B cell (primary cell): Measurements from ENCODE around the gene BCL11A. TPM values are rescaled to one million over a fixed set of nuclear protein-coding genes. Genes with fewer than 3 reads are reported as not detected.

Source experiments
- ATAC-seq: fragments of 200-7000 bp; cut with Tn5 transposase; one replicate; pipeline ENCODE4 v1.10.0; 2021; ENCODE audit warnings: low read depth, mild to moderate bottlenecking, moderate number of reproducible peaks, moderate library complexity
- CTCF ChIA-PET: fragments of 350-600 bp; sonication (Branson Sonifier 250); formaldehyde crosslinking; loops from one replicate; lab custom pipeline; 2021; ENCODE audit warnings: antibody characterized with exemption, inconsistent platforms; lab: Charles Lee
- POLR2A ChIA-PET: fragments of 350-600 bp; sonication (Branson Sonifier 250); formaldehyde crosslinking; loops from one replicate; lab custom pipeline; 2021; ENCODE audit warnings: antibody characterized with exemption; lab: Charles Lee
- DNase-seq: peaks from one replicate; pipeline ENCODE4 v3.0.0; 2013
- H2AFZ ChIP-seq: 2 replicates; pipeline ENCODE4 v1.6.1; 2012; ENCODE audit warnings: mild to moderate bottlenecking, low read depth, low read length; ENCODE audit not compliant: insufficient read depth, poor library complexity, severe bottlenecking
- H3K27ac ChIP-seq, 2 donors: 1 replicate in 1 of 2; 2 replicates in 1 of 2; pipeline ENCODE4 v1.5.1; 2012 to 2013; ENCODE audit warnings: low read length in 2 of 2, mild to moderate bottlenecking in 2 of 2, moderate library complexity in 1 of 2
- H3K27me3 ChIP-seq, 4 experiments: fragments of 200-600 bp in 1 of 4; sonication (generic) in 1 of 4; replicated peaks in 1 of 4; 1 replicate in 2 of 4; 2 replicates in 2 of 4; pipeline versions ENCODE4 v1.6.1 to v1.7.0; 2013 to 2016; ENCODE audit warnings: low read length in 3 of 4, mild to moderate bottlenecking in 2 of 4, mixed read lengths in 1 of 4, moderate library complexity in 1 of 4; ENCODE audit not compliant: insufficient read depth in 4 of 4, control insufficient read depth in 3 of 4; ENCODE audit errors: control extremely low read depth in 1 of 4
- H3K36me3 ChIP-seq, 2 experiments: replicated peaks in 1 of 2; 1 replicate in 1 of 2; 2 replicates in 1 of 2; pipeline versions ENCODE4 v1.6.1 to v1.7.1; 2013; ENCODE audit warnings: low read length in 1 of 2; ENCODE audit not compliant: insufficient read depth in 2 of 2, control insufficient read depth in 1 of 2; ENCODE audit errors: control extremely low read depth in 1 of 2, extremely low read depth in 1 of 2
- H3K4me1 ChIP-seq, 2 donors: fragments of 200-600 bp in 1 of 2; sonication (generic) in 1 of 2; 1 replicate in 1 of 2; 2 replicates in 1 of 2; pipeline versions ENCODE4 v1.5.1 to v1.6.1; 2013 to 2017; ENCODE audit warnings: low read length in 2 of 2; ENCODE audit not compliant: control insufficient read depth in 2 of 2, insufficient read depth in 2 of 2
- H3K4me2 ChIP-seq: replicated peaks from 2 replicates; pipeline ENCODE3; 2012; ENCODE audit warnings: mild to moderate bottlenecking, low read depth, low read length; ENCODE audit not compliant: poor library complexity, severe bottlenecking
- H3K4me3 ChIP-seq, 5 experiments: fragments of 200-600 bp in 1 of 5; sonication (generic) in 1 of 5; 1 replicate in 3 of 5; 2 replicates in 2 of 5; pipeline versions ENCODE4 v1.5.1 to v1.7.0; 2011 to 2016; ENCODE audit warnings: low read length in 4 of 5, mild to moderate bottlenecking in 4 of 5, low read depth in 2 of 5, control low read depth in 1 of 5, moderate library complexity in 1 of 5; ENCODE audit not compliant: insufficient read depth in 1 of 5; ENCODE audit errors: control extremely low read depth in 1 of 5, extremely low read depth in 1 of 5
- H3K79me2 ChIP-seq: fragments of 200-600 bp; sonication (generic); one replicate; pipeline ENCODE4 v1.6.0; 2016; ENCODE audit warnings: low read length; ENCODE audit not compliant: control insufficient read depth, insufficient read depth
- H3K9ac ChIP-seq: fragments of 200-600 bp; sonication (generic); 2 replicates; pipeline ENCODE4 v1.6.1; 2017; ENCODE audit warnings: mild to moderate bottlenecking, low read length, moderate library complexity
- H3K9me3 ChIP-seq, 3 donors: one replicate each; pipeline versions ENCODE4 v1.6.1 to v1.7.1; 2013; ENCODE audit warnings: low read length in 2 of 3; ENCODE audit not compliant: control insufficient read depth in 2 of 3, insufficient read depth in 1 of 3; ENCODE audit errors: control extremely low read depth in 1 of 3
- H4K20me1 ChIP-seq: 2 replicates; pipeline ENCODE4 v1.6.0; 2012; ENCODE audit warnings: mild to moderate bottlenecking, low read length; ENCODE audit not compliant: insufficient read depth, control insufficient read depth, poor library complexity, severe bottlenecking
- H3K27ac Mint-ChIP-seq: one replicate; pipeline ENCODE4 v1.8.0; 2021; ENCODE audit warnings: mixed read lengths
- H3K27me3 Mint-ChIP-seq: one replicate; pipeline ENCODE4 v1.8.0; 2021; ENCODE audit warnings: mixed read lengths
- H3K4me1 Mint-ChIP-seq: one replicate; pipeline ENCODE4 v1.8.0; 2021; ENCODE audit warnings: mixed read lengths
- H3K4me3 Mint-ChIP-seq: one replicate; pipeline ENCODE4 v1.8.0; 2021; ENCODE audit warnings: mixed read lengths
- H3K9me3 Mint-ChIP-seq: one replicate; pipeline ENCODE4 v1.8.0; 2022; ENCODE audit warnings: mixed read lengths; ENCODE audit not compliant: insufficient read depth
- EZH2 ChIP-seq: IDR thresholded peaks from 2 replicates; pipeline ENCODE4 v1.6.1; 2012; ENCODE audit warnings: borderline replicate concordance, low read depth, mild to moderate bottlenecking, moderate library complexity, low read length; ENCODE audit not compliant: insufficient read depth, poor library complexity, severe bottlenecking
- WGBS: methylation state at CpG from one replicate; pipeline ENCODE4 v1.1.5; 2013; ENCODE audit warnings: missing lambda C conversion rate; ENCODE audit not compliant: insufficient coverage; 5-methylcytosine and 5-hydroxymethylcytosine counted together
- intact Hi-C: fragments of 100-400 bp; cut with micrococcal nuclease; formaldehyde crosslinking; loops from one replicate; pipeline ENCODE4 v1.10.0; 2022
- polyA plus RNA-seq: library from polyadenylated mRNA; depleted of rRNA; stranded (reverse); fragments of >200 nt; gene quantifications from 2 replicates; pipeline ENCODE4 v1.2.3, GENCODE V29; 2012
- total RNA-seq, 2 donors: library from RNA; stranded (reverse); fragments of 120-200 nt in 1 of 2; gene quantifications; 1 replicate in 1 of 2; 2 replicates in 1 of 2; pipeline versions ENCODE4 v1.2.3 to v1.2.4, GENCODE V29; 2013 to 2022
- TF ChIP-seq, protein P1 (sequence below): fragments of 200-600 bp; IDR thresholded peaks from one replicate; pipeline ENCODE4 v1.8.0; 2022; ENCODE audit warnings: antibody characterized with exemption, mild to moderate bottlenecking

Gene BCL11A
- total and polyA plus RNA-seq, 2 donors (not counting 1 experiment from before 2014, with no cell fraction given), result 81.8 to 383 TPM

DNA sequence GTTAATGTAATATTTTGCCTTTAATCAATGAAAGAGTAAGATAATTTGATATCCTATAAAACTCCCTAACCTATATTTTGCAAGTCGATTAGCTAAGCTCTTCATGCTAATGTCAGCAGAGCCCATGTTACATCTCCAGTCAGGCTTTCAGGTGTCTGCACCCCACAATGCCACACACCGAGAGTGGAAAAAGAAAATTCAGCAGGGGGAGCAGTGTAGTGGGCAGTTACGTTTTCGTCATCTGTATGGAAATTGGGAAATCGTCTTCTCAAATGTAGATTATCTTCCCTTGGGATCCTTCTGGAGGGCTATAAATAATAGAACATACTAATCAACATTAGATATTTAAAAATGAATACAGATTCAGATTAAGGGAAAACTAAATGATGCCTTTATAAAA is 66.3 kb downstream of the BCL11A start:
- H3K27ac Mint-ChIP-seq, result peak overlapping the region; percentile 91
- H3K4me1 Mint-ChIP-seq, result peaks cover 91% of the 10 kb centered on the region
- H3K9me3 Mint-ChIP-seq, result no peaks in the 10 kb centered on the region
- peak overlapping the region; percentile 60 for H3K4me3 Mint-ChIP-seq
- H3K9ac ChIP-seq, result no peak overlapping the region
- peaks cover 98 to 99% of the 10 kb centered on the region in 2 donors for H3K4me1 ChIP-seq
- H3K4me2 ChIP-seq, result no peak overlapping the region
- no peak for DNase-seq
- H3K36me3 ChIP-seq, result peaks cover 2 to 44% of the 10 kb centered on the region in 2 experiments
- POLR2A ChIA-PET, result interaction anchor here (0.6 kb wide), 1 partner anchor 67 kb away, joined by 3 read pairs; no protein-coding TSS in a partner anchor
- no peaks in the 10 kb centered on the region for H4K20me1 ChIP-seq
- CTCF ChIA-PET, result interaction anchor here (0.6 kb wide), 2 partner anchors 9 to 56 kb away, joined by 3 read pairs; no protein-coding TSS in a partner anchor
- H3K27ac ChIP-seq, result peak overlapping the region in 1 of 2 donors; percentile 93
- ATAC-seq, result no peak
- intact Hi-C loops, result no loop called here
- H3K4me3 ChIP-seq, result no peak overlapping the region
- no peaks in the 10 kb centered on the region for H3K27me3 Mint-ChIP-seq
- no CpG with 5 or more reads among the region's 5 CpGs for WGBS
- no peaks in the 10 kb centered on the region for H3K9me3 ChIP-seq
- H3K27me3 ChIP-seq, result no peaks in the 10 kb centered on the region
- H2AFZ ChIP-seq, result no peak overlapping the region
- H3K79me2 ChIP-seq, result peaks cover 100% of the 10 kb centered on the region
- TF ChIP-seq, protein P1, sequence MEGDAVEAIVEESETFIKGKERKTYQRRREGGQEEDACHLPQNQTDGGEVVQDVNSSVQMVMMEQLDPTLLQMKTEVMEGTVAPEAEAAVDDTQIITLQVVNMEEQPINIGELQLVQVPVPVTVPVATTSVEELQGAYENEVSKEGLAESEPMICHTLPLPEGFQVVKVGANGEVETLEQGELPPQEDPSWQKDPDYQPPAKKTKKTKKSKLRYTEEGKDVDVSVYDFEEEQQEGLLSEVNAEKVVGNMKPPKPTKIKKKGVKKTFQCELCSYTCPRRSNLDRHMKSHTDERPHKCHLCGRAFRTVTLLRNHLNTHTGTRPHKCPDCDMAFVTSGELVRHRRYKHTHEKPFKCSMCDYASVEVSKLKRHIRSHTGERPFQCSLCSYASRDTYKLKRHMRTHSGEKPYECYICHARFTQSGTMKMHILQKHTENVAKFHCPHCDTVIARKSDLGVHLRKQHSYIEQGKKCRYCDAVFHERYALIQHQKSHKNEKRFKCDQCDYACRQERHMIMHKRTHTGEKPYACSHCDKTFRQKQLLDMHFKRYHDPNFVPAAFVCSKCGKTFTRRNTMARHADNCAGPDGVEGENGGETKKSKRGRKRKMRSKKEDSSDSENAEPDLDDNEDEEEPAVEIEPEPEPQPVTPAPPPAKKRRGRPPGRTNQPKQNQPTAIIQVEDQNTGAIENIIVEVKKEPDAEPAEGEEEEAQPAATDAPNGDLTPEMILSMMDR, result no peak
- TF ChIP-seq EZH2, result no peak

DNA sequence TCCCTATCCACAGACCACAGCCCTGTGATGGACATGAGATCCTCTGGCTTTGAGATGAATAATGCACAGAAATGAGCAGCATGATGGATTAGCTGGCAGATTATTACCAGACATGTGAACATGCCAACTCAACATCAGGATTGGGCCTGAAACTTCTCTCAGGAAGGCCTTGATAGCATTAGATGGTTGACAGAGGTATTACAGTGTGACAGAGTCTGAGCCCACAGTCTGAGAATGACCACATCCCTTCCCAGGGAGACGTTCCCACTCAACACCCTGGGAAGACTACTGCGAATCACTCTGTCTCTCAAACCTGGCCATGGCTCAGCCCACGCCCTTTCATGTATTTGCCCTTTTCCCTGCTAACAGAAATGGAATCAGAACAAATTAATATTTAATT is 66.9 kb downstream of the BCL11A start:
- peak overlapping the region; percentile 88 for H3K27ac Mint-ChIP-seq
- H3K9me3 Mint-ChIP-seq, result no peaks in the 10 kb centered on the region
- Histone ChIP-seq H3K9me3 (no peaks in the 10 kb centered on the region), H4K20me1 (no peaks in the 10 kb centered on the region), H3K4me2 (peak overlapping the region; percentile 81), H3K9ac (no peak overlapping the region), H2AFZ (no peak overlapping the region), H3K79me2 (peaks cover 100% of the 10 kb centered on the region), H3K27me3 (no peaks in the 10 kb centered on the region), H3K27ac (peak overlapping the region; percentile 76 to 93), H3K4me1 (peaks cover 98 to 99% of the 10 kb centered on the region in 2 donors), H3K36me3 (peaks cover 2 to 43% of the 10 kb centered on the region in 2 experiments), H3K4me3 (no peak overlapping the region)
- no CpG with 5 or more reads among the region's 3 CpGs for WGBS
- DNase-seq (no peak), ATAC-seq (no peak)
- TF ChIP-seq, protein P1, result no peak
- no peak for TF ChIP-seq EZH2
- intact Hi-C loops, result no loop called here
- peaks cover 93% of the 10 kb centered on the region for H3K4me1 Mint-ChIP-seq
- H3K4me3 Mint-ChIP-seq, result no peak overlapping the region
- ChIA-PET POLR2A (interaction anchor here (0.8 kb wide), 1 partner anchor 18 kb away, joined by 3 read pairs; no protein-coding TSS in a partner anchor), CTCF (interaction anchor here (1.0 to 1.5 kb wide), 4 partner anchors 12 to 150 kb away, joined by 3 to 5 read pairs (median 4); no protein-coding TSS in a partner anchor)
- no peaks in the 10 kb centered on the region for H3K27me3 Mint-ChIP-seq
